GM19035 (cell line): ENCODE results near the gene TPM1.

Source experiments
- ATAC-seq: cut with Tn5 transposase; IDR thresholded peaks from one replicate; pipeline ENCODE4 v1.9.1; 2021; ENCODE audit not compliant: unreplicated experiment

The TPM1 gene

DNA sequence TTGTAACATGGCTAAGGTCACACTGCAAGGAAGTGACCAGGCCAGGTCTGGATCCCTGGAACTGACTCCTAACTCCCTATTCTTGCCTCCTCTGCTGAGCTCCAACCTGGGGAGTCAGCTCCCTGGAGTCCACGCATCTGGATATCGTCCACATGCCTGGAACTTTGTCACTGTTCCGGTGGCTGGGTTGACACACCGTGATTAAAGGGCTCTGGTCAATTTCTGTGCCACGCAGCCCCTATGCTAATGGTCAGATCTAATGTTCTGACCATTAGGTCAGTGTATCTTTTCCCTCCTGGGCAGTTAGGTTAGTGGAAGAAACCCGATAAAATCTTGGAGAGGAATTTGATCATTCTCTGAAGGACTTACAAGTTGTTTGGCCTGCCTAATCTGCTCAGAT is 1.6 kb upstream of the TPM1 start:
- ATAC-seq = no peak

DNA sequence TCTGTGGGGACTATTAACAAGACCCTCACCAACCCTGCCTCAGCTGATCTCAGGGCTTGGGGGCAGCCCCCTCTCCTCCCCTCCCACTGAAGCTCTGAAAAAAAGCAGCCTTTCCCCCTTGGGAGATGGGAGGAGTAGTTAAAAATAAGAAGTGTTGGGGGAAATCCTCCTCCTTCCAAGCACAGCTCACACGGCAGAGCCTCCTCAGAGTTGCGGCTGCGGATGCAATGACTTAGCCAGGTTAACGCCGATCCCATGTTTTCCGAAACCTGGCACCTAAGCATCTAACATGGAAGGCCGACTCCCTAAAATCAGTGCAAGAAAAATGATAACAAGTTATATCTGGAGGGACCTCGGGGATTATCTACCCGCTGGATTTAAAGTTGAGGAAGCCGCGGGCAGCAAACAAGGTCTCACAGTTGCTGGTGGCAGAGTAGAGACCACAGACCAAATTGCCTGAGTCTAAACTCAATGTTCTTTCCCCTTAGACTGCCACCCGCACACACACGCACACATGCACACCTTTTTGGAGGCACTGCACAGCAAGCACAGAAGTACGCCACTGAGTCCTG is 1.1 kb upstream of the TPM1 start:
- ATAC-seq = no peak

DNA sequence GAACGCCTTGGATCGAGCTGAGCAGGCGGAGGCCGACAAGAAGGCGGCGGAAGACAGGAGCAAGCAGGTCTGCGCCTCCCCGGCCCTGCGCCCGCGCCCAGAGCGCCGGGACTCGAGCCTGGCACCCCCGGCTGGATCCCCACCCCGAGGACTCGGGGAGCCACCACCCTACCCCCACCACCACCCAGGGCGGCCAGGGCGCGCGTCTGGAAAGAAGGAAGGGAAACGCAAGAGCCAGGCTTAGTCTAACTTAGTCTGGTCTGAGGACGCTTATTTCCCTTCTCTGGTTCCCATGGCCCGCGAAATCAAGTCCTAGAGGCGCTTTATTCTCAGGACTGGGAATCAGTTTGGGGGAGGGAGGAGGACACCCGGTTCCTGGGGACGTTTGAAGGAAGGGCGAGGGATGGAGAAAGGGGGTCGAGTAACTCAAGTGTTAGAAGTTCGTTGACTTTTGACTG is 359 bp downstream of the TPM1 start:
- ATAC-seq = no peak

DNA sequence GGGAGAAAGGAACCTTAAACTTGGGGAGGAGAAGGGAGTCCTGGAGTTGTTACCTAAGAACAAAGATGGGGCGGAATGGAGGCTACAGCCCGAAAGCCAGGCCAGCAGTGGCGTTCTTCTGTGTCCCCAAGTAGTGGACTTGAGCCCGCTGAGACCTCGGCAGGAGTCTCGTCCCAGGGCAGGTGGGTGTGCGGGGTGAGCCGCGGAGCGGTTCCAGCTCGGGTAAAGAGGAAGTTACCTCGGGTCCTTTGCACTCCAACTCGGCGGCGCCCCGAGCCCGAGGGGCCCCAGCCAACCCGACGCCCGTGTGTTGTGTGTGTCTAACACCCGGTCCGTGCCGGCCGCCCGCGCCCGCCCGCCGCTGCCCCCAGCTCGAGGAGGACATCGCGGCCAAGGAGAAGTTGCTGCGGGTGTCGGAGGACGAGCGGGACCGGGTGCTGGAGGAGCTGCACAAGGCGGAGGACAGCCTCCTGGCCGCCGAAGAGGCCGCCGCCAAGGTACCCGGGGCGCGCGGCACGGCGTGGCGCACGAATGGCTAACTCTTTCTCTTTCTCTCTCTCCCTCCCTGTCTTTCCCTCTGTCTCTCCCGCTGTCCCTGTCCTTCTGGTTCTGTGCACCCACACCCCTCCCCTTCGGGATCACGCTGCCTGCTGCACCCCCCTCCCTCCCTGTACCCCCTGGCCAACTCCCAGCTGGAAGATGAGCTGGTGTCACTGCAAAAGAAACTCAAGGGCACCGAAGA is 959 bp downstream of the TPM1 start:
- no peak for ATAC-seq

DNA sequence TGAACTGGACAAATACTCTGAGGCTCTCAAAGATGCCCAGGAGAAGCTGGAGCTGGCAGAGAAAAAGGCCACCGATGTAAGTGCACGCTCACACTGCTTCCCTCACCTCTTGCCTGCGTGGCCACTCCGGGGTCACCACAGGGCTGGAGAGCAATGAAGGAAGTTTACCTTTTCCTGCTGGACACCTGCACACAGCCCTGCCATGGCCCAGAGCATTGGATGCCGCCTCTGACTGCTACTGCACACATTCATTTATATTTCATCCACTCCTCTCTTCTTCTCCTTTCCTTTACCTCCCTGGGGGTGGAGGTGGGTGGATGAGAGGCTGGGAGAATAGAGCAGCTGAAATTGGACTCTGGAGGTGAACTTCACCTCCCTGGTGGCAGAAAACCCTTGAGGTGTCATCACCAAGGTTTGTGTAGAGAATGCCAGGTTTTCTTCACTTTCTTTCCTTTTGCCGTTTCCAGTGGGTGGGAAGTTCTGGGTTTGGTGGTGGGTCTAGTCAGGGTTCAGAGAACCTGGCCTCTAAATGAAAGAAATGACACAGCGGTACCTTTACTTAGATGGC is 1.6 kb downstream of the TPM1 start:
- no peak for ATAC-seq

DNA sequence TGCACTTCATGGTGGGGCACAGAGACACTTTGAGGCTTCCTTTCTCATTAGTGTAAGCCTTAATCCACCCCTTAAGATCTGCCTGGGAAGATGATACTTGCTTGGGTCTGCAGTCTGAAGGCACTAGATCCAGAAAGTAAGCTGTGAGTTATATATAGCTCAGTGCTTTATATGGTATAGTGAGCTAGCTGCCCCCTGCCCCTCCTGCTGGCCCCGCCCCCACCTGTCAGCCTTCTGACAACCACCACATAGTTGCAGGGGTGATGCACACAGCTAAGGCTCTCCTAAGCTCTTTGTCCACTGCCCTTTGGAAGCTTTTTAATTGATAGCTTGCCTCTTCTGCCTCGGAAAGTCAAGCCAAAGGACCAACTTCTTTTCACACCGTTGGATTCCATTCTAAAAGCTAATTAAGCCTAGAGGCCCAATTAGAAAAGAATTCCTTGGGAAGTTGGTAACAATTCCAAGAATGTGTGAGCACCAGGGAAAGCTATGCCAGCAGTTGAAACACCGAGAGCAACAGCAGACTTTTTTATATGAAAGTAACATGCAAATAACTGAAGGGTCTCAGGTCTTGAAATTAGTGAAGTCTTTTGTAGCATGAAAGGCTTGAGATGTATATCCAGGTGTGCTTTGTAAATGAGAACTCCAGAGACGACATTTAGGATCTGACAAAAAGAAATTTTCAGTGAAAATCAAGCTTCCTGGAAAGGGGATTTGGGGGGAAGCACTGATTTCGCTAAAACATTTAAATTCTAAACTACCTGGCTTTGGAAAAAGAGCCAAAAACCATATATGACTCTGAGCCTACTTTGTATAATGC is 2.3 kb downstream of the TPM1 start:
- ATAC-seq = no peak

DNA sequence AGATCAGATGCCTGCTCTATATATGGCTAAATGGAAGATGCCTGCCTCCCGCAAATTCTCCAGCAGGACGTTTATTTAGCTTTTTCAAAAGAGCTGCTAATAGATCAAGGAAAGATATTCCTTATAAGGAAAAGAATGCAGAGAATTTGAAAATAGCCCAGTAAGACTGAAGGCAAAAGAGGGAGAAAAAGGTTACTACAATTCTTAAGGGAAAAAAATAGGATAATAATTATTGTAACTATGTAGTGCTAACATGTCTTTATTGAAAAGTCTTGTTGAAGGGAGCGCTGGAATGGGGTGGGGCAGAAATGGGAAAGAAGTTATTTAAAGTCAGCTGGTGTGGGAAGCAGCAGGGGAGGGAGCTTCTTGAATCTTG is 2.9 kb downstream of the TPM1 start:
- ATAC-seq = no peak

DNA sequence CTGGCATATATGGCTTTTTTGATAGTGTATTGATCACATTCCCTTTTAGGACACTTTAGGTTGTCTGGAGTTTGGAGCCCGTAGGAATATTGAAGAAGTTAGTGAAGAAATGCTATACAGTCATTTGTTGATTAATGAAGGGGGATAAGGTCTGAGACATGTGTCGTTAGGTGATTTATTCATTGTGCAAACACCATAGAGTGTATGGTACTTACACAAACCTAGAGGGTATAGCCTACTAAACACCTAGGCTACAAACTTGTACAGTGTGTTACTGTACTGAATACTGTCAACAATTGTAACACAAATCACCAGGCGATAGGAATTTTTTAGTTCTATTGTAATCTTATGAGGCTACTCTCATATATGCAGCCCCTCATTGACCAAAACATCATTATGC is 3.3 kb downstream of the TPM1 start:
- ATAC-seq = no peak

DNA sequence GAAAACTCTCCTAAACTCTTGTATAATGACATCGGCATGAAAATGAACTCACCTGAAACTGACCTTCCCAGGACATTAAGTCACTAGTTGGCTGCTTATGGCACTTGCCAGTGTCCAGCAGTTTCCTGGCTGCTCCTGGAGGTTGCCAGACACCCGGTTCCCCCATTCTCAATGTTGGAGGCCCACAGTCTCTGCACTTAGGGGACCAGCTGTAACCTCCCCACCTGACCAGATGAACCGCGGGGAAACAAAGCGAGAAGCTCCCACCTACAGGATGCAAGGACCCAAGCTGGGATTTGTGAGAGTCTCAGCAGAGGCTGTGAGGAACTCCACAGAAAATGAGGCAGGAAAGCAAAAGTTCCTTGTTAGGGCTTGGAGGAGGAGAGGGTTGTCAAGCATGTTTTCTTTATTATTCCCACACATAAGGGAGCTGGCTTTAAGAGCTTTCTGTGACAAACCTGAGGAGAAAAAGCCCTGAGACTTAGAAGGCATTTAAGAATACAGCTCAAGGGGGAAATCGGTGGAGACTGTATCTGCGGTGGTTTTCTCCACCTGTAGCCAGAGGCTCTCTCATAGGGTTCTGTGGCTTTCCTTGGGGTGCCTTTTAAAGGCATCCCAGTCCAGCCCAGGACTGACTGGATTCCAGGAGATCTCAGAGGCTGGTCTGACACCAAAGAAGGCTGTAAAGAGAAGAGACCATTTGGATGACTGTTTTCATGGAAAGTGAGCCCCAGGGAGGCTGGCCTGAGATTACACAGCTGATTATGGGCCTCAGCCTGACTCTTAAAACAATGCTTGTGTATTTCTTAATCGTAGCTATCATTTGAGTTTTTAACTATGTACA is 4.6 kb downstream of the TPM1 start:
- no peak for ATAC-seq

DNA sequence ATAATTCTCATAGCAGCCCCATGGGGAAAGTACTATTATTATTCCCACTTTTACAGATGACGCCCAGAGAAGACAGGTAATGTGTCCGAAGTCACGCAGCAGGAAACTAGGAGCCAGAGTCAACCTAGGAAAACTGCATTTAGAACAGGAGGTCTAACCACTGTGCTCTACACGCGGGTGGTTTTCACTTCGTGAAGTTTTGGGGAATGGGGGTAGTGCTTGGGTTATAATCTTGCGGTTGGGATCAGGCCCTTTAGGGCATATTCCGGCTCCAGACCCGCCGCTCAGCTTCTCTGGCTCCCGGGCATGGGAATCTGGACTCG is 5.2 kb downstream of the TPM1 start:
- no peak for ATAC-seq

DNA sequence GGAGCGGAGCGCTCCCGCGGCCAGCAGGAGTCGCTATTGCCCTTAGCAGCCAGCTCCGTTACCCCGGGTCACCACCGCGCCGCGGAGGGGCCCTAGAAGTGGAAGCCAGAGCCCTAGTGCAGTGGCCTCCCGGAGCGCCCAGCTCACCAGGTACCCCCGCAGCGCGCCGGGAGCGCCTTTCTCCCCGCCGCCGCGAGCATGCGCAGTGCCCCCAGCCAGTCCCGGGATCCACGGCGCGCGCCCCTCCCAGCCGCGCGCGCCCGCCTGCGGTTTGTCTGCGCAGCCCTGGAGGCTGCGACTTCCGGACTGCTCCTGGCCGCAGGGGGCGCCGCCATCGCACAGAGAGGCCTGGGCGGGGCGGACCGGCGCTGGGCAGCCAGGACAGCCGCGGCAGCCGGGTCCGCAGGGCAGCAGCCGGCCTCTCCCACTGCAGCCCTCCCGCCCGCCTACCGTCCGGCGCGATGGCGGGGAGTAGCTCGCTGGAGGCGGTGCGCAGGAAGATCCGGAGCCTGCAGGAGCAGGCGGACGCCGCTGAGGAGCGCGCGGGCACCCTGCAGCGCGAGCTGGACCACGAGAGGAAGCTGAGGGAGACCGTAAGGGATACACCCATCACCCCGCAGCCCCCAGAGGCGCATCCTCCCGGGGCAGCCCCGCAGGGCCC is 5.7 kb downstream of the TPM1 start:
- peak; percentile 91 for ATAC-seq

DNA sequence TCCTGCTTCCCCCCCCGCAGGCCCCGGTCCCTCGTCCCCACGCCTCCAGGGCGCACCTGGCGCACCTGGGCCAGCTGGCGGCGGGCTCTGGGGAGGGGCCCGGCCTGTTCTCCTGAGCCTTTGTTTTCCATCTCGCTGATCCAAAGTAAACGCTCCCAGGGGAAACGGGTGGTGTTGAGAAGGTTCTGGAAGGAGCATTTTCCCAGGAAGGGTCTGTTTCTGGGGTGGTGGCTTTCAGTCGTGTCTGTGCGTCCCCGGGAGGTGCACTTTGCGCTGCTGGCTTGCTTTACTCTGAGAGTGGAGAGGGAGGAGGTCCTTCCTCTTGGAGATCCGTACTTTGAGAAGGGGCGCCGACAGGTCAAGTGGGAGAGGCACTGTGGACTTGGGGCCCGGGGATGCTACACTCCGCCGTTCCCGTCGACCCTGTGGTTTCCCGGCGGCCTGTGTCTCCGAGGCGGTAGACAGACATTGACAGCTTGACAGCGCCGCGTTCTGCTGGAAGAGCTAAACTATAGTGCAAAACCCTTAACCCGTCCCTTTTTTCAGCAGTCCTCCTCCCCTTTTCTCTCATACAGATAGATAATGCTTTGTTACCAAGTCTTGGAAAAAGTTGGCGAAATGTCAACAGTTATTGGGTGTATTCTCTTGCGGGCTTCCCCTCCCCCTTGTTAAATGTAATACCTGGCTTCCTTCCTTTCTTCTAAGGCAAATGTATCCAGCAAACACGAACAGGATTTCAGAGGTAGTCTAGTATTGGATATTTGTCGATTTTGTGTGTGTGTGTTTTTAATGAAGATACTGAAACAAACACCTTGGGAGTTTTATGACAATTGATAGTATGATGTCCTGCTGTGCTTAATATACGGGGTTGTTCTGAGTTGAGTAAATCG is 6.5 kb downstream of the TPM1 start:
- peak; percentile 12 for ATAC-seq

DNA sequence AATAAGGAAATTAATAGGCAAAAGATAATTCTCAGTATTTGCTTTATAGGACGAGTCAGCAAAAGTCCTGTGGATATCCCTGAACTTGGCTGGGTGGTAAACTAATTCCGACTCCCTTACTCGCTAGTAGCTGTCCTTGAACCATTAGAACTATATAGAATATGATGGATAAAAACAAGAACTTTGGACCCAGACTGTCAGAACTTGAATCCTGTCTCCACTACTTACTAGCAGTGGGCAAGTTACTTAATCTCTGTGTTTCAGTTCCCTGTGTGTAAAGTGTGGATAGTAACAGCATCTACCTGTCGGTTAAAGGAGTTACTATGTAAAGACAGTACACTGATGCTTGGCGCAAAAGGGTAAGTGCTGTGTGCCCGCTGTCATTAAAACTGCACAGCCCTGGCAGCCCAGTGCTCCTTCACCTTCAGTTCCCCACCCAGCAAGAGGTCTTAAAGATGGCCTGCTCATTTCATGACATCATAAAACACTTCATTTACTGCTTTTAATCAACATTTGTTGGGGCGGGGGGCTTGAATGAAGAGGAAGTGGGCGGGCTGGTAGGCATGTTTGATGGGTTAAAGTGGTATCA is 7.3 kb downstream of the TPM1 start:
- ATAC-seq = no peak

DNA sequence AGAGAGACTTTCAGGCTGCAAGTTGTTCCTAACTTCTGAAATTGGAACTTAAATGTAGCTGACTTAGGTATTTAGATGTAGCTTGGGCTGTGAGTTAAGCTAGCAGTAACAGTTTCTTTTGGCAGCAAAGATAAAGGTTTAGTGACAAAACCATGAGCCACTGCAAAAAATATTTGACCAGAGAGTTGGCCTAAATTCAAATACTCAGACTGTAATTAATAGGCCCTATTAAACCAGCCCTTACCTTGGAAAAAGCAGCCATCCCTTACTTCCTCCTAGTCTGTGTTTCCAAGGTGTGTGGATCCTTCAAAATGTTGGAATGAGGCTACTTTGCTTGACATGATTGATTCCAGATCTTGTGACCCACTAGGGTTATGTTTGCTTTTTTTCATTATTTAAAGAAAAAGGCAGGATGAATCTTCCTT is 8.2 kb downstream of the TPM1 start:
- ATAC-seq = no peak

DNA sequence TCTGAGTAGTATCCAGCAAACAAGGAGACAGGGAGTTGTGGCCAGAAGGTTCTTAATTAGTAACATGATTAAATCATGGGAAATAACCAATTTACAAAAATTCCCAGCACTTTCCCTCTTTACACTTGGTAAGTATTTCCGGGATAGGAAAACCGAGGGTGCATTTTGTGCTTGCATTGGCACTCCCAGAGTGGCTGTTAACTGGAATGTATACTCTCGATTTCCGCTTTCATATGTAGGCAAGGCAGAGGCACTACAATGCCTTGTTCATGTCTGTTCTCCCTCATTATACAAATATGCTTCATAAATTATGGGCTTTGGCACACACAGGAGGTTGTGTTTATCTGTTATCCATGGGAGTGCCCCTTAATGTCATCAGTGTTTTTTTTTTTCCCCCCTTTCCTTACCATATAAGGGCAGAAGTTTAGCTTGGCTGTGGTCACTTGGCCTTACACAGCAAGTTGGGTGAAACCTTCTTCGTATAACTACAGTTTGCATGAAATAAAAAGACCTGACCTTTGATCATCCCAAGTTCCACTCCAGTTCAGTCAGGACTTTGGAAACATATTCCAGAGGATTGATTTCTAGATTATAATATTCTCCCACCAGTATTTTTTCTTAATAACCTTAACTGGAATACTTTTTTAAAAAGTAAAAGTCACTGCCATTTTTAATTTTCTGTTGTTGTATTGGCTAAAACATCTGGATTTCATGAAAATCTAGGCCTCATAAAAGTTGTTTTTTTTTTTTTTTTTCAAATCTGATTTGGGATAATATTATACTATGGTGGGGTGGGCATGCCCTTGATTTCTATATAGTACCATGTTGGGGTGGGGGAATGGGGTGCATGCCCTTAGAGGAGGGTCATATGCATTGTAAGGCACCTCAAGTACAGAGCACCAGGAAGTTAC is 8.9 kb downstream of the TPM1 start:
- no peak for ATAC-seq

DNA sequence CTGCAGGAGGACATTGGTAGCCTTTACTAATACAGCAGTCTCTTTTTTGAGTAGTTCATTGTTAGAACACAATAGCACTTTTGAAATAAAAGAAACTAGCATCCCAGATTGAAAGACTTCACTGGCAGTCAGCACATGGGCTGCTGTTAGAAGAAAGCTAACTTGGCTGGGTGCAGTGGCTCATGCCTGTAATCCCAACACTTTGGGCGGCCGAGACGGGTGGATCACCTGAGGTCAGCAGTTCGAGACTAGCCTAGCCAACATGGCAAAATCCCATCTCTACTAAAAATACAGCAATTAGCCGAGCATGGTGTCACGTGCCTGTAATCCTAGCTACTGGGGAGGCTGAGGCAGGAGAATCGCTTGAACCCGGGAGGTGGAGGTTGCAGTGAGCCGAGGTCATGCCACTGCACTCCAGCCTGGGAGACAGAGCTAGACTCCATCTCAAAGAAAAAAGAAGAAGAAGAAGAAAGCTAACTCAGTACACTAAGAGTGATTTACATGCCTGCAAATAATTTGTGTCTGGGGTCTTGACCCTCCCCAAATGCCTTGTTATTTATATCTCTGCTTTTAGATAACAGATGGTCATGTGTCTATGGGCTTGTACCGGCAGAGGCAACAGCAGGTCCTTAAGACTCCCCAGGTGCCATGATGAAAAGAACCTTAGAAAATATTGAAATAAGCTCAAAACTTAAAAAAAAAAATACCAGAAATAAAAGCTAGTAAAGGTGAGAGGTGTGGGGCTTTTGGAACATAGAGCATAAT is 9.7 kb downstream of the TPM1 start:
- ATAC-seq = no peak

DNA sequence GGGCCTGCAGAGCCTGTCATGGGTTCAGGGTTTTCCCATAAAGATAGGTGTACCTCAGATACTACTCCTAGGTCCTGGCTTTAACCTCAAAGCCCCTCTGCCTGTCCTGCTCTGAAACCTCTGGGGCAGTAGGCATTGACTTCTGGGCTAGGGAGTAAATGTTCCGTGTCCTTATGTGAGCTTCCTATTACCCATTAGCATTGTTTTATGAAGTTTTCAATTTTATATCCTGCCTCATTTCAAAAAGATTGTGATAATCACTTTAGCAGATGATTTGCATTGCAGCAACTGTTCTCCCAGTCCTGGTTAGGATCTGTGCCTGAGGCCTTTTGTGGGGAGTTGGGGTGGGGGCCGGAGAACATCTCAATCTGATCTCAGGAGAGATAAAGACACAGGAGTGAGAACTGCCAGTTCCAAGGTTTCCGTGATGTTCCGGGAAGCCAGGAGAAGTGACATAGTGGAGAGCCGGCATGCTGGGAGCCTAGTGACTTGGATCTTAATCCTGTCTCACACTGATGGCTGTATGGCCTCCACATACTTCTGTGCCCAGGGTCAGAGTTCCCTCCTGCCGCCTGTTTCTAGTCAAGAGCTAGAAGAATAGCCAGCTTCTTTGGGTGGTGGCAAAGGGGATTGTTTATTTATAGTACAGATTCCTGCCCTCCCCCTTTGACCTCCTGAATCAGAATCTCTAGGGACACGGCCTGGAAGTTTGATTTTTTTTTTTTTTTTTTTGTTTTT is 10.6 kb downstream of the TPM1 start:
- no peak for ATAC-seq
